Keratinocyte (primary cell): ENCODE data around the gene P2RX3. TPM values are rescaled to one million over a fixed set of nuclear protein-coding genes. Genes with fewer than 3 reads are reported as not detected.
A peak's percentile ranks its signal among the peaks of the same experiment; 100 is the strongest.

Experiments used
- DNase-seq: peaks from one replicate; pipeline ENCODE4 v3.0.0-alpha.2; 2011; ENCODE audit warnings: low read depth, missing footprints, low spot score
- FAIRE-seq: peaks from 2 replicates; lab custom pipeline; 2011; peaks lifted over from hg19 to GRCh38; lab: Jason Lieb, UNC
- H2AFZ ChIP-seq: 2 replicates; pipeline ENCODE4 v1.6.0; 2012; ENCODE audit warnings: low read length, control low read depth, inconsistent platforms; ENCODE audit not compliant: control insufficient read depth
- H3K27ac ChIP-seq: 2 replicates; pipeline ENCODE4 v1.5.1; 2011; ENCODE audit warnings: low read length; ENCODE audit not compliant: control insufficient read depth, insufficient read depth
- H3K27me3 ChIP-seq: 3 replicates; pipeline ENCODE4 v1.6.0; 2011; ENCODE audit warnings: low read length; ENCODE audit not compliant: control insufficient read depth, insufficient read depth; ENCODE audit errors: extremely low read depth
- H3K36me3 ChIP-seq, 2 experiments: 2 replicates in 1 of 2; 3 replicates in 1 of 2; pipeline ENCODE4 v1.5.1; 2011; ENCODE audit warnings: low read length in 2 of 2, mild to moderate bottlenecking in 1 of 2; ENCODE audit not compliant: control insufficient read depth in 2 of 2, insufficient read depth in 2 of 2; ENCODE audit errors: extremely low read depth in 1 of 2
- H3K4me1 ChIP-seq: 3 replicates; pipeline ENCODE4 v1.5.1; 2011; ENCODE audit warnings: low read length; ENCODE audit not compliant: control insufficient read depth, insufficient read depth; ENCODE audit errors: extremely low read depth
- H3K4me2 ChIP-seq: 3 replicates; pipeline ENCODE4 v1.6.0; 2011; ENCODE audit warnings: low read depth, low read length; ENCODE audit not compliant: control insufficient read depth, insufficient read depth; ENCODE audit errors: extremely low read depth
- H3K4me3 ChIP-seq, 3 experiments: fragments of 200-600 bp in 1 of 3; sonication (generic) in 1 of 3; 2 replicates in 2 of 3; 3 replicates in 1 of 3; pipeline ENCODE4 v1.5.1; 2011 to 2016; ENCODE audit warnings: low read length in 3 of 3, mild to moderate bottlenecking in 3 of 3, control low read depth in 2 of 3, inconsistent platforms in 1 of 3, low read depth in 1 of 3, mixed read lengths in 1 of 3, mixed run types in 1 of 3, moderate library complexity in 1 of 3; ENCODE audit not compliant: control insufficient read depth in 2 of 3, insufficient read depth in 2 of 3; ENCODE audit errors: extremely low read depth in 1 of 3
- H3K79me2 ChIP-seq: 2 replicates; pipeline ENCODE4 v1.6.0; 2012; ENCODE audit warnings: low read length; ENCODE audit not compliant: control insufficient read depth, insufficient read depth
- H3K9ac ChIP-seq: 3 replicates; pipeline ENCODE4 v1.6.0; 2011; ENCODE audit warnings: low read length; ENCODE audit not compliant: control insufficient read depth, insufficient read depth; ENCODE audit errors: extremely low read depth
- H3K9me1 ChIP-seq: 3 replicates; pipeline ENCODE4 v1.6.0; 2011; ENCODE audit warnings: low read length; ENCODE audit not compliant: control insufficient read depth, insufficient read depth; ENCODE audit errors: extremely low read depth
- H3K9me3 ChIP-seq: 2 replicates; pipeline ENCODE4 v1.5.1; 2012; ENCODE audit warnings: low read depth, low read length; ENCODE audit not compliant: control insufficient read depth
- H4K20me1 ChIP-seq: 3 replicates; pipeline ENCODE4 v1.6.0; 2011; ENCODE audit warnings: low read length; ENCODE audit not compliant: control insufficient read depth, insufficient read depth; ENCODE audit errors: extremely low read depth
- EZH2 ChIP-seq: IDR thresholded peaks from one replicate; pipeline ENCODE4 v1.6.1; 2012; ENCODE audit warnings: inconsistent platforms, mild to moderate bottlenecking, low read length, moderate library complexity
- dilution Hi-C: fragments of 300-500 bp; cut with MboI; formaldehyde crosslinking; loops from one replicate; pipeline ENCODE4 v1.7.0; 2020; ENCODE audit warnings: low sequenced_read_pairs; ENCODE audit not compliant: extremely low pct_ligation_motif_present
- polyA plus RNA-seq, 5 experiments: library from polyadenylated mRNA; depleted of rRNA in 3 of 5; stranded (reverse) in 3 of 5; stranded (forward) in 1 of 5; unstranded in 1 of 5; fragments of >200 nt; gene quantifications; 1 replicate in 1 of 5; 2 replicates in 3 of 5; 3 replicates in 1 of 5; pipeline versions ENCODE4 v1.2.1 to v1.2.3, GENCODE V29; 2011 to 2012; ENCODE audit warnings: missing spikeins in 2 of 5, low read depth in 1 of 5, low replicate concordance in 1 of 5
- TF ChIP-seq, protein P1 (sequence below), 3 experiments: IDR thresholded peaks in 1 of 3; conservative IDR thresholded peaks in 1 of 3; optimal IDR thresholded peaks in 1 of 3; 2 replicates in 2 of 3; 3 replicates in 1 of 3; pipeline versions ENCODE3 to v1.5.1; 2011; ENCODE audit warnings: low read length in 3 of 3, mild to moderate bottlenecking in 3 of 3, moderate library complexity in 2 of 3, control low read depth in 1 of 3, inconsistent platforms in 1 of 3; ENCODE audit not compliant: insufficient read depth in 2 of 3; ENCODE audit errors: extremely low read depth in 1 of 3

Gene P2RX3
- polyA plus RNA-seq, 1 donor (not counting 4 experiments of a cell fraction or from before 2014, with no cell fraction given) = not detected

DNA sequence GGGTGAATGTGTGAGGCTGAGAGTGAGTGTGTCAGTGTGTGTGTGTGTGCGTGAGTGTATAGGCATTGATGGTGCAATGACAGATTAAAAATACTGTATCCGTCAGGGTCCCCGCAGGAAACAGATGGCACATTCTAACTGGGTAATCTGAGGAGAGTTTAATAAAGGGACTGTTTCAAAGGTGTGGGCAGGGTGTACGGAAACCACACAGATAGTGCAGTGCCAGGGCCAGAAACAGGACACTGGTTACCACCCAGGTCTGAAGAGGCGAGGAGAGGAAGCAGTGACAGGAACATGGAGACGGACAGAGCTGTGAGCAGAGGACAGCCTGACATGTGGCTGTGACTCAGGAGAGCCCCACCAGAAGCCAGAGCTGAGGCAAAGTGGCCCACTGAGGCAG lies 16.5 kb downstream of the P2RX3 start:
- H3K4me1 ChIP-seq = peaks cover 21% of the 10 kb centered on the region
- no peaks in the 10 kb centered on the region for H3K79me2 ChIP-seq
- H3K4me3 ChIP-seq = no peak overlapping the region
- H3K9me1 ChIP-seq = no peaks in the 10 kb centered on the region
- H3K27me3 ChIP-seq = no peaks in the 10 kb centered on the region
- H3K4me2 ChIP-seq = no peak overlapping the region
- no peak for DNase-seq
- no peak overlapping the region for H3K9ac ChIP-seq
- FAIRE-seq = no peak
- dilution Hi-C loops = no loop called here
- H3K9me3 ChIP-seq = no peaks in the 10 kb centered on the region
- H3K27ac ChIP-seq = no peak overlapping the region
- H4K20me1 ChIP-seq = no peaks in the 10 kb centered on the region
- TF ChIP-seq, protein P1, sequence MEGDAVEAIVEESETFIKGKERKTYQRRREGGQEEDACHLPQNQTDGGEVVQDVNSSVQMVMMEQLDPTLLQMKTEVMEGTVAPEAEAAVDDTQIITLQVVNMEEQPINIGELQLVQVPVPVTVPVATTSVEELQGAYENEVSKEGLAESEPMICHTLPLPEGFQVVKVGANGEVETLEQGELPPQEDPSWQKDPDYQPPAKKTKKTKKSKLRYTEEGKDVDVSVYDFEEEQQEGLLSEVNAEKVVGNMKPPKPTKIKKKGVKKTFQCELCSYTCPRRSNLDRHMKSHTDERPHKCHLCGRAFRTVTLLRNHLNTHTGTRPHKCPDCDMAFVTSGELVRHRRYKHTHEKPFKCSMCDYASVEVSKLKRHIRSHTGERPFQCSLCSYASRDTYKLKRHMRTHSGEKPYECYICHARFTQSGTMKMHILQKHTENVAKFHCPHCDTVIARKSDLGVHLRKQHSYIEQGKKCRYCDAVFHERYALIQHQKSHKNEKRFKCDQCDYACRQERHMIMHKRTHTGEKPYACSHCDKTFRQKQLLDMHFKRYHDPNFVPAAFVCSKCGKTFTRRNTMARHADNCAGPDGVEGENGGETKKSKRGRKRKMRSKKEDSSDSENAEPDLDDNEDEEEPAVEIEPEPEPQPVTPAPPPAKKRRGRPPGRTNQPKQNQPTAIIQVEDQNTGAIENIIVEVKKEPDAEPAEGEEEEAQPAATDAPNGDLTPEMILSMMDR (optimal IDR thresholded peaks at IDR 0.05 in 1 of 3, IDR thresholded peaks at IDR 0.05 in 1 of 3, conservative IDR thresholded peaks at IDR 0.05 in 1 of 3; ENCODE audit: extremely low read depth in 1 of 3, insufficient read depth in 2 of 3, low read length in 3 of 3) = no peak
- no peak for TF ChIP-seq EZH2
- H2AFZ ChIP-seq = no peak overlapping the region
- no peaks in the 10 kb centered on the region for H3K36me3 ChIP-seq

DNA sequence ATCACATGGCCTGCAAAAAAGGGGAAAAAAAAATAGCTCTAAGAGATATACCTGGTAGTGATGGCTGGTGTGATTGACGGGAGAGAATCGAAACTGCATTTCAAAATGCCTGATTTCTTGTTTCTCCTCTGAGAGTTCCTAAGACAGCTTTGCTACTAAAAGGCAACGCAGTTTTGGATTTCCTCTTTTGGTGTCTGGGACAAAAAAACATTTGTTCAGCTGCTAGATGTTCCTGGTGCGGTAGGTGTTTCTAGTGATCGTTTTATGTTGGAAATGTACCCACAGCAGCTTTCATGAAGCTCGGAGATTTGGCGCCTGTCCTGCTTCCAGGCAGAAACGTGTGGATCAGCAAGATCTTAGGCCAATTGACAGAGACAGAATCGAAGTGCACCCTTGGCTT lies 18.1 kb downstream of the P2RX3 start:
- Histone ChIP-seq H3K4me3 (peak overlapping the region in 2 of 3 experiments; percentile 35 to 44), H3K4me2 (peak overlapping the region; percentile 88), H3K9ac (peak overlapping the region; percentile 39), H4K20me1 (no peaks in the 10 kb centered on the region), H3K9me3 (no peaks in the 10 kb centered on the region), H3K36me3 (no peaks in the 10 kb centered on the region), H3K4me1 (peaks cover 21% of the 10 kb centered on the region), H2AFZ (peak overlapping the region; percentile 92), H3K27me3 (no peaks in the 10 kb centered on the region), H3K79me2 (no peaks in the 10 kb centered on the region), H3K9me1 (no peaks in the 10 kb centered on the region), H3K27ac (no peak overlapping the region)
- FAIRE-seq (peak; percentile 17), DNase-seq (no peak)
- dilution Hi-C loops = no loop called here
- no peak for TF ChIP-seq EZH2
- TF ChIP-seq, protein P1 (optimal IDR thresholded peaks at IDR 0.05 in 1 of 3, IDR thresholded peaks at IDR 0.05 in 1 of 3, conservative IDR thresholded peaks at IDR 0.05 in 1 of 3; ENCODE audit: extremely low read depth in 1 of 3, insufficient read depth in 2 of 3, low read length in 3 of 3) = no peak
